NCI-H1105 (cell line): ENCODE results near the gene QKI.
"Not testable (repeated sequence)": the region's sequence is repeated elsewhere in the genome, so short reads cannot be mapped to it uniquely, and the experiment has no call there.

Experiments
- DNase-seq: peaks from one replicate; lab custom pipeline; 2025; lab: John Stamatoyannopoulos, UW

The QKI gene

DNA sequence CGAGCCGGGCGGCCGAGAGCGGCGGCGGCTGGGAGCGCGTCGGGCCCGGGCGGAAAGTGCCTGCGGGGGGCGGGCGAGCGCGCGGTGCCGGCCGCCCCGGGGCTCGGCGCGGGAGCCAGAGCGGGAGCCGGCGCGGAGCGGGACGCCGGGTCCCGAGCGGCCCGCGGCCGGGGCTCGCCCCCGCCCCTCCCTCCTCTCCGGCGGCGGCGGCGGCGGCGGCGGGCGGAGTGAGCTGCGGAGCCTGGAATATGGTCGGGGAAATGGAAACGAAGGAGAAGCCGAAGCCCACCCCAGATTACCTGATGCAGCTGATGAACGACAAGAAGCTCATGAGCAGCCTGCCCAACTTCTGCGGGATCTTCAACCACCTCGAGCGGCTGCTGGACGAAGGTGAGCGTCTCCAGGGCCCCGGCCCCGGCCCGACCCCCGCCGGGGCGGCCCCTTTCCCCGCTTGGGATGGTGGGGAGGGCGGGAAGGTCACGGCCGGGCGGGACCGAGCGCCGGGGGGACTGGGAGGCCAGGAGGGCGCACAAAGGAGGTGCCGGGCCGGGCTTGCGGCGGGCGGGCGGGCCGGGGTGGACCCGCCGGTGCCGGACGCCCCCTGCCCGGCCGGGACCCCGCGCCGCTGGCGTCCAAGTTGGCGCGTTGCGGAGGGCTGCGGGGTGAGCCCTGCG is 565 bp downstream of the QKI start:
- DNase-seq, result no peak

DNA sequence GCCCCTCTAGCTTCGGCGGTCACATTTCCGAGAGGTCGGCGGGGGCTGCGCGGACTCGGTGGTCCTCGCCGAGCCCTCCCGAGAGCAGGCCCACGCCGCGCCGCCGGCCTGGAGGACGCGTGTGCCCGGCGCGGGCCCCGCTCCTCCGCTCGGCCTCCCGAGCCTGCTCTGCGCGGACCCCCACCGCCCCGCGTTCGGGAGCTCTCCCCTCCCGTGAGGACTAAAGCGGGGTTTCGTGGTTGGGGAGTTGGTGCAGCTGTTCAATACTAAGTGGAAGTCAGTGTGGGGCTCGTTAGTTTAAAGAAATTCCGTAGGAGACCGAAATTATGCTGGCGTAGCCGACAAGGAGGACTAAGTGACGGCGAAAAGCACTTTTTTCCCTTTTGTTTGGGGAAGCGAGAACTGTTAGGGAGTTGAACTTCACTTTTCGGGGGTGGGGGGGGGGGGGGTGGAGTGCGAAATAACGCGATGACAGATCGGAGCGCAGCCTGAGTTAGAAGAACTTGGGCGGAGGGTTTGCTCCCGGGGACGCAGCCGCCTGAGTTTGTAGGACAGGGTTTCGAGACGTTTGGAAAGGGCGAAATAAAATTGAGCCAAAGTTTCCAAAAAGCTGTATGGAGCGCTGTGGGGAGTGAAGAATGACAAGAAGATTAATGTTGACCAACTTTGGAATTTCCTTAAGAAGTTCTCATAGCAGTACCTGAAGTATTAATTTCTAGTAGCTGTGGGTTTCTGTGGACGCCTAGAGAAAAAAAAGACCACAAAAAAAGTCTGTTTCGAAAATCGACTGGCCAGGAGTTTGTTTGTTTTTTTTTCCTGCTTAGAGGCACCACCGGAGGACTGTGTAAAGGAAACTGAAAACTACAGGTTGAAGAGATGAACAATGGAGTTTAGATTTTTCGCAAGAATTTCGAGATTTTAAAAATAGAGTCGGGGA is 1.4 kb downstream of the QKI start:
- DNase-seq, result peak; percentile 19

DNA sequence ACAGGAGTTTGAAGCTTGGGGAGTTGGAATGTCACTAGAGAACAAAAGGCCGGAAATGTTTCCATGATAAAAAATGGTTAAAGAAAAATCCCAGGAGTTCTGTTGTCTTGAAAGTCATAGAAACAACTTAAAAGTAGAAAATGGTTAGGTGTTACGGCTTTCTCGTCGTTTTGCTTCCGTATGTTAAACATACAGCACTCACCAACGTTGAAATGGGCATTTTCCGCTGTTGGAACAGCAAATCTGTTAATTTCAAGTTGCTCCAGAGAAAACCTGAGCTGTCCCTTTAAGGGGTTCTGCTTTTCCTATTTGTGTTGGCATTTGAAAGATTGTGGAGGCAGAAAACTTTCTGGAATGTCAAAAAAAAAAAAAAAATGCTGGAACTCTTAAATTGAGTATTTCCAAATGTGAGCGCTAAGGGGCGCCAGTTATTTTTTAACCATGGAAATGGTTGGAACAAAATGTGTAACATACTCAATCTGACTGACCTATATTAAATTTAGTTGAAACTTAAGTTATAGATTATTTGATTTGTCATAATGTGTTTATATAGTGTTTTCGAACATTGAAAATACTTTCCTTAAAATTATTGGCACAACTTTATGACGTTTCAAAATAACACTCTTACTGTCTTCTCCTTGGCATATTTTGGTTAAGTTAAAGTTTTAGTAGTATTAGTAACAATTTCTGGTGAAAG is 2.2 kb downstream of the QKI start:
- peak; percentile 67 for DNase-seq

DNA sequence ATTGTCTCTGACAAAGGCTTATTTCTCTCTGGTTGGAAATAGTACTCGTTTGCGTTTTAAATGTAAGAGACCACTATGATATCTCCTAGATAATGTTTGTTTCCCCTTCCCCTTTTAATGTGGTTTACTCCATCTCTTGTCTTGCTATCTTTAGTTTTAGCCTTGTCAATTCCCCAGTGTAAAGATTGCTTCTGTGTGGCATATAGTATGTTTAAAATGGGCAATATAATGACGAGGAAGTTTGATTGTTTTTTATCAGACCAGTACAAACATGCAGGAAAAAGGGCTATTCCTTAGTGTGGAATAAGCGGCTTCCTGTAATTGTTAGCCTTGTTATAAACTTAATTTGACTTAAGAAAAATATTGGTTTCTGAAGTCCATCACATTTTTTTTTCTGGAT is 3.1 kb downstream of the QKI start:
- no peak for DNase-seq

DNA sequence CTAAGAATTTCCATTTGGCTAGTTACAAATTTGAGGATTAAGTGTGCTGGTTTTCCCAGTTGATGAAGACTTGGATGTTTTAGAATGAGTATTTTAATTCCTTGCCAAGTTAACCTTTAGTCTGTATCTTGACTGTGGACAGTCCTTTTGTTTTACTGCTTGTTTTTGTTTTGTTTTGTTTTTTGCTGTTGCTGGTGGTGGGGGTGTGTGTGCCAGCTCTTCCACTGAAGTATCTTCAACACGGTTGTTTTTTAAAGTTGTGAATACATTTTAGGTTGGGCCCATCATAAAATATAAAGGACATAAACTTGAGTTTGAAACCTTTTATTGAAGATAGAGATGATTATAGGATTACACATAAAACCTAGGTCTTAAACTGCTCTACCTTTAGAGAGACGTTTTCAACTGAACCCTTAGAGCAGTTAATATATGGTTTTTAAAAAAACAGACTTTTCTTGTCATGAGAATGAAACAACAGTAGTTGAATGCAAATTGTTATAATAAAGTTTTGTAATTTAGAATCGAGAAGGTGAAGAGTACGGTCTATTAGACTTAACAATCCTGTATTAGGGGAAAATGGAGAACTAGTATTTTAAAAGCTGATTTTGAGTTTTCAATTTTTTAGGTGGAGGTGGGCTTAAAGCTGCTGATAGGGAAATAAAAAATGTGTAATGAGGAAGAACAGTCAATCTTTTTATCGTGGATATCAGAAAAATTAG is 4.0 kb downstream of the QKI start:
- no peak for DNase-seq

DNA sequence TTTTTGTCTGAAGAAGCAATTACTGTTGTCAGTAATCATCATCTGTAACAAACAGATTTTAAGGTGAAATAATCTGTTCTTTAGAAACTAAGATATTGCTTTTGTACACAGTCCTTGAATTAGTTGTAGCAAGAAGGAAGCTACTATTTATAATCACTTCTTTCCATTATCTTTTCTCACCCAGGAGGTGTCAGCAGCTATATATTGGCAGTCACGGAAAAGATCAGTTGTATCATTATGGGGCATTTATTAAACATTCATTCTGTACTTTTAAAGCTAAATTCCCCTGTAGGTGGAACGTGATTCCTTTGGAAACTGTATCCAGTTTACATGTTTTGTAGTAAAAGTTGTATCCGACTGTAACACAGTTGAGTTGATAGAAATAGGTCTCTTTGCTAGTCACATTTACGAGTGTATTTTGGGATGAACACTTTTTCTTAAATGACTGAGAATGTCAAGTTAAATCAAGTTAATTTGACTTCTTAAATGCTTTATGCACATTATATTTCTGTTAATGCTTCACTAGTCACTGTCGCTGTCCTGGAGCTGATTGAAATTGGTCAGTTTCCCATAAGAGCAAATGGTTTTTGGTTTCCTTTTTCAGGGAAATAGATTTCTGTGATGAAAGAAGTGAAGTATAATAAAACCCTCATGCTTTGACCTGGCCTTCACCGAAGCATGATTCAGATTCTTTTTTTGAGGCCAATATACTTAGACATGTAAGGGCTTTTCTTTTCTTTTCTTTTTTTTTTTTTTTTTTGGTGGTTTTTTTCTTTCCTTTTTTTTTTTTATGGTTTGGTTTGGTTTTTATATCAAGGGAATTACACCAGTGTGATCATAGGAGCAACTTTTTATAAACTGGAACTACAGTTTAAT is 5.1 kb downstream of the QKI start:
- no peak for DNase-seq

DNA sequence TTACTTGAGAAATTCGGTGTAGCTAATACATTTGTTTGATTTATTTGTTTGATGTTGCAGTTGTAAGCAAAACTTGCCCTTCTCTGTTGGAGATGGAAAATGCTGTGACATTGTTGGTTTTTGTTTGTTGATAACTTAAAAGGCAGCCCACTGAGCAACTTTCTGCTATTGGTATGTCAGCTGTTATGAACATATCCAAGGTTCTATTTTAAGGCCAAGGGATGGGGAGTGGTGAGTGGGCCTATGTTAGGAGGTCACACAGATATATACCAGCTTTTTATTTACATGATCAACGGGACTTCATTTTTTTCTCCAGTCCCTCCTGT is 5.7 kb downstream of the QKI start:
- no peak for DNase-seq

DNA sequence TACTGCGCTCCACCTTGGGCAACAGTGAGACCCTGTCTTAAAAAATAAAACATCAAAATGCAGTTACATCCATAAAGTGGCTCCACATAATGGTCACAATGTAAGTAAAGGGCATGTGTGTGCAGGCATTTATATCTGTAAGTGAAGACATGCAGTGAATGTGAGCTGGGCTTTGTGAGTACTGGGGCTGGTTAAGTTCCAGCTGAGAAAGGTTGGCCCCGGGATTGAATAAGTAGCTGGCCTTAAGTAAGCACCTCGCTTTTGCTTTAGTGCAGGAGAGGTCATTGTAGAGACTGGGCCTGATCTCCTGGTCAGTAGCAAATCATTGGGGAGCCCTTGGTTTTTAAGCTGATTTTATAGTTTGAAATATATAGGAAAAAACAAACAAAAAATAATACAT is 8.0 kb downstream of the QKI start:
- DNase-seq, result no peak

DNA sequence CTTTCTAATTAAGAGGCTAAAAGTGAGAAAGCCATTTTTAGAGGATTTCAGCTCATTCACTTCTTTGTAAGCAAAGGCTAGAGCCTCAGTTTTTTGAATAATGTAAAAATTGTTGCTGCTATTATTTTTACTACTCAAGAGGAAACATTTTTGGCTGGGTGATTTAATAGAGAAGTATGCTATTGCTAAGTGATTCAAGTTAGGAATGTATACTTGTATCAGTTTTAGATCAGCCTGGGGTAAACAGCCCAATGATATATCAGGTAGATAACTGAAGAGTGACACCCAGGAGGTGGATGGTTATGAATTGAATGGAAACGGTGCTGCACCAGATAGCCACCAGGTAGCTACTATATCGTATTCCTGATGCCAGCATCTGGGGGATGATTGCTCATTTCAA is 9.2 kb downstream of the QKI start:
- DNase-seq, result no peak

DNA sequence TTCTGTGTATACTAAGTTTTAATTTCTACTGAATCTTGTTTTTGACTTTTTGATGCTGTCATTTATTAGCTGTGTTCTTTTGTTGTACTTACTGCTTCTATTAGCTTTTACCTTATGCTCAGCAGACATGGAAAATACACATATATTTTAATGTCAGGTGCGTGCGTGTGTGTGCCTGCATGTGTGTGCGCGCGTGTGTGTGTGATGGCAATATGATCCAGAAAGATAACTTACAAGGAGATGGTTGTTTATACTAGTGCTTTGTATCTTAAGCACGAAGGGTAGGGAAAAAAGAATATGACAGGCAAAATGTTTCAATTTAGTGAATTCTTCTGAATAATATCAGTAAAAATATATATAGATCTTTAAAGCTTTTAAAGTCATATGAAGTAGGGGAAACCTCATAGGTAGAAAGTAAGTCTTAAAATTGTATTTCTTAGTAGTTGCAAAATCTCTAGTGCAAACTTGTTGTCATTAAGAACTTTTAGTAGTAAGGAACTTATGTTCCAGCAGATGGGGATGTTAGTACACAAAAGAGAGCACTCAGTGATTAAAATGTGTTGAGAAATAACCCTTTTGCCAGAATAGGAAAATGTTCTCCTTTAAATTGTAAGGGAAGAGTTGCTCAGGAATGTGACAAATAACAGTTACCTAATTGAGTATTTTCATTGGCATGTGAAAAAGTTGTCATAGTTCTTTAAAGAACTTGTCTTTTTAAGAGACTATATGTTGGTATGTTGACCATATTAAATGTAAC is 13.2 kb downstream of the QKI start:
- peak; percentile 44 for DNase-seq

DNA sequence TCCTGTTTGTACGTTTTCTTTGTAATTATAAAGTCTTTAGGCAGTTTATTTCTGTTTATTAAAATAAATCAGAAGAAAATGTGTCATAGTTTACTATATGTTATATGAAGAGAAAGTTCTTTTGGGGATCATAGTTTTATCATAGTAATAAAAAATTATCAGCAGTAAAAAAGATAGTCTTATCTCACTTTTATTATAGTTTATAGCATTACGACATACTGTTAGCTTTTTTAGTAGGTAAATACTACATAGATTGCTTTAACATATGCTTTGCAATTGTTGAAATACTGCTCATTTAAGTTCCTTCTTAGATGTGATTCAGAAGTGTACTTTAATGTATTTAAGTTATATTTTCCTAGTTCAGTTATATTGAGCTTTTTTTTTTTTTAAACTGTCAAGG is 13.9 kb downstream of the QKI start:
- DNase-seq, result no peak

DNA sequence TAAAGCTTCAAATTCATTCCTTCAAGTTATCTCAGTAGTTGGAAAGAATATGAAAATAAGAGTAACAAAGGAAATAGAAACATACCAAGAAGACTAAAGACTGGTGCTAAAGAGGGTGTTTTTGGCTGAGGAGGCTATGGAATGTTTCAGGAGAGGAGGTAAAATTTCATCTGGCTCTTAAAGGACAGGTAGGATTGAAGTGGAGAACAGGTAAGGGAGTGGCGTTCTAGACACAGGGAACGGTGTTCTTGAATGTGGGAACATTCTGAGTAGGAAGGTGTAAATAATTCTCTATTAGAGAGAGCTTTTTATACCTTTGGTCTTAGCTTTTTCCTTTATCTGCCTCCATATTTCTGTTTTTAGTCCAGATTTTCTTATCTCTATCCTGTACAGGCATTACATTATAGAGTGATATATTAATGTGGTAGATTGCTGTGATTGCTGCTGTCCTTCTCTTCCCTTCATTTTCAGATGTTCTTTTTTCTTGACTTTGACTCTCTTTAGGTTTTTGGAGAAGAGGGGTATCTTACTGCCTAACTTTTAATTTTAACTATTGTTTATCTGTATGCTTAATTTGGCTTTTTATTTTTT is 15.4 kb downstream of the QKI start:
- DNase-seq, result no peak

DNA sequence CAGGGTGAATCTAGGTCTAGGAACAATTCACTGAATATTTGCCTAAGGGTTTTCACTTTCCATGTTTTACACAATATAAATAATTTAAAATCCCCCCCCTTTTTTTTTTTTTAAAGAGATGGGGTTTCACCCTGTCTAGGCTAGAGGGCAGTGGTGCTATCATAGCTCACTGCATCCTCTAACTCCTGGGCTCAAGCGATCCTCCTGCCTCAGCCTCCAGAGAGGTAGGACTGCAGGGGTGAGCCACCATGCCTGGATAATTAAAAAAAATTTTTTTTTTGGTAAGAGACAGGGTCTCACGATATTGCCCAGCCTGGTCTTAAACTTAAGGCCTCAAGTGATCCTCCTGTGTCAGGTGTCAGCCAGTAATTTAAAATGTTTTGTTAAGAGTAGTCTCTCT is 17.8 kb downstream of the QKI start:
- DNase-seq, result no peak

DNA sequence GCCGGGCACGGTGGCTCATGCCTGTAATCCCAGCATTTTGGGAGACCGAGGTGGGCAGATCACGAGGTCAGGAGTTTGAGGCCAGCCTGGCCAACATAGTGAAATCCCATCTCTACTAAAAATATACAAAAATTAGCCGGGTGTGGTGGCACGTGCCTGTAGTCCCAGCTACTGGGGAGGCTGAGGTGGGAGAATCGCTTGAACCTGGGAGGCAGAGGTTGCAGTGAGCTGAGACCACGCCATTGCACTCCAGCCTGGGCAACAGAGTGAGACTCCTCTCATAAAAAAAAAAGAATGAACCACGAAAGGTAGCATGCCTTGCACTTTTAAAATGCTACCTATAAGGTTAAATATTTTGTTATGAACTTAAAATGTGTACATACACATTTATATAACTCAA is 19.0 kb downstream of the QKI start:
- DNase-seq, result not testable (repeated sequence)

DNA sequence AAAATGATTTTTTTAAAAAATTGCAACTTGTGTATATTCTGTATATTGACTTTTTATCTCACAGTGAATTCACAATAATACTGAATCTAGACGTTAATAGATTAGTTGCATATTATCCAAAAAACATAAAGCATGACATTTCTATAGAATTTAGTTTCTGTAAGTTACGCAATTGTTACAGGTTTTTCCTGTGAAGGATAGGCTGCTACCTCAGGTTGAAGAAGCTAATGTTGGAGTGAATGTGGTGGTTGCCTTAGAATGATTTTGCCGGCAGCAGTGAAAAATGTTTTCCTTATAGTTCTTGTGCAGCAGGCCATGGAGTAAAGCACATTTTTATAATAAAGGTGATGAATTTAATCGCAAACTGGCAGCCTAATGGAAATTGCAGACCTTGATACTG is 20.5 kb downstream of the QKI start:
- DNase-seq, result no peak

DNA sequence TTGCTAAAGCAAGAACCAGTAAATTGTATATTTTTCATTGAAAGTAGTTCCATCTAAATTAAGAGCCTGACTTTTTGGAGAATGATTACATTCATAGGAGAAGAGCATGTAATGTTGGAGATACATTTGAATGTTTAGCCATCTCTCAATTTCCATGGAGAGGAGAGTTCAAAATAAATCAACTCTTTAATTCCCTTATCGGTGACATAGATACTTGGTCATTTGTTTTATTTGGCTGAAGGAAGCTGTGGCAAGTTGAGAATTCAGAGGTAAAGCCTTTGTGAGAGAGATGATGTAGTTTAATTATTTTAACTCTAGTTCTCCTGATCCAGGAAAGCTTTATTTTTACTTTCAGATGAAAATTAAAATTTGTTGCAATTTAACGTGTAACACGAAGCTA is 22.3 kb downstream of the QKI start:
- no peak for DNase-seq

DNA sequence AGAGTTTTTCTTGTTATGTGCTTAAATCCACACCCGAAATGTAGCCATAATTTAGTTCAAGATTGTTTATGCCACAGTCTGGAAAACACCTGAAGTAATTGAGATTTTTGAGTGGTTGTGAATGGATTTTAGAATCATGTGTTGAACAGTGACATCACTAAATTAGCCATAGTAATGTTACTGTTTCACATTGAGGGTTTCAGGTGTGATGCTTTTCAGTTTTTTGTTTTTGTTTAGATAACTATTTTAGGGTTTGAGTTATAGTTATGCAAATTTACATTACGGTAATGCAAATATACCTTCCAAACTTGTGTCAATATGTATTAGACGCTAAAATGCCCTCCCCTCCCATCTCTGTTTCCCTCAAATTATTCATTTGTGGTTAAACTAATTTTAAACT is 22.9 kb downstream of the QKI start:
- DNase-seq, result no peak

DNA sequence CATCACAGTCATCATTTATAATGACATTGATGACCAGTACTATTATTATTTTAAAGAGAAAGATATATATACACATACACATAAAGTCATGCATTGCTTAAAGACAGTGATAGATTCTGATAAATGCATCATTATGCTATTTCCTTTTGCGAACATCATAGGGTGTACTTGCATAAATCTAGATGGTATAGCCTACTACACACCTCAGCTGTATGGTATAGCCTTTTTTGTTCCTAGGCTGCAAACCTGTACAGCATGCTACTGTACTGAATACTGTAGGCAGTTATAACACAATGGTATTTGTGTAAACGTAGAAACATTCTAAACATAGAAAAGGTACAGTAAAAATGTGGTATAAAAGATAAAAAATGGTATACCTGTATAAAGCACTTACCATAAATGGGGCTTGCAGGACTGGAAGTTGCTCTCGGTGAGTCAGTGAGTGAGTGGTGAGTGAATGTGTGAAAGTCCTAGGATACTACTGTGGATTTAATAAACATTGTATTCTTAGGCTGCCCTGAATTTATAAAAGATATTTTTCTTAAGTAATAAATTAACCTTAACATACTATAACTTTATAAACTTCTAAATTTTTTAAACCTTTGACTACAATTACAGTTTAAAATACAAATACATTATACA is 23.9 kb downstream of the QKI start:
- DNase-seq, result no peak

DNA sequence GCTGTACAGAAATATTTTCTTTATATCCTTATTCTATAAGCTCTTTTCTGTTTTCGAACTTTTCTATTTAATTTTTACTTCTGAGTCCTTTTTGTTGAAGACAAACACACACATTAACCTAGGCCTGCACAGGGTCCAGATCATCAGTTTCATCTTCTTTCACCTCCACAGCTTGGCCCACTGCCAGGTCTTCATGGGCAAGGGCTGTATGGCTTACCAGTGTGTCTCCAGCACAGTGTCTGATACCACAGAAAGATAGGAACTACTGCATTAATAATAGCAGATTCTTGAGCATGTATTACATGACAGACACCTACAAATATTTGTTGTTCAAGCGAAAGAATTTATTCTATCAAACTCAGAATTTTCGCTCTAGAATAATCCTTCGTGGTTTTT is 24.4 kb downstream of the QKI start:
- peak; percentile 79 for DNase-seq

DNA sequence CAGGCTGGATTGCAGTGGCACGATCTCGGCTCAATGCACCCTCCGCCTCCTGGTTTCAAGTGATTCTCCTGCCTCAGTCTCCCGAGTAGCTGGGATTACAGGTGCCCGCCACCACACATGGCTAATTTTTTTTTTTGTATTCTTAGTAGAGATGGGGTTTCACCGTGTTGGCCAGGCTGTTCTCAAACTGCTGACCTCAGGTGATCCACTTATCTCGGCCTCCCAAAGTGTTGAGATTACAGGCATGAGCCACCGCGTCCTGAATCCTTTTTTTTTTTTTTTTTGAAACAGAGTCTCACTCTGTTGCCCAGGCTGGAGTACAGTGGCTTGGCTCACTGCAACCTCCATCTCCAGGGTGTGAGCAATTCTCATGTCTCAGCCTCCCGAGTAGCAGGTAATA is 24.9 kb downstream of the QKI start:
- DNase-seq, result not testable (repeated sequence)
